GM21447 (cell line): Measurements from ENCODE around the gene AP3D1.
"Not testable (repeated sequence)": the region's sequence is repeated elsewhere in the genome, so short reads cannot be mapped to it uniquely, and the experiment has no call there.

Source experiments
- ATAC-seq: cut with Tn5 transposase; IDR thresholded peaks from one replicate; pipeline ENCODE4 v1.9.1; 2021; ENCODE audit not compliant: unreplicated experiment

Gene AP3D1

GRCh38 chr19:2157452-2157851 is 6.1 kb upstream of the AP3D1 start:
- no peak for ATAC-seq

DNA sequence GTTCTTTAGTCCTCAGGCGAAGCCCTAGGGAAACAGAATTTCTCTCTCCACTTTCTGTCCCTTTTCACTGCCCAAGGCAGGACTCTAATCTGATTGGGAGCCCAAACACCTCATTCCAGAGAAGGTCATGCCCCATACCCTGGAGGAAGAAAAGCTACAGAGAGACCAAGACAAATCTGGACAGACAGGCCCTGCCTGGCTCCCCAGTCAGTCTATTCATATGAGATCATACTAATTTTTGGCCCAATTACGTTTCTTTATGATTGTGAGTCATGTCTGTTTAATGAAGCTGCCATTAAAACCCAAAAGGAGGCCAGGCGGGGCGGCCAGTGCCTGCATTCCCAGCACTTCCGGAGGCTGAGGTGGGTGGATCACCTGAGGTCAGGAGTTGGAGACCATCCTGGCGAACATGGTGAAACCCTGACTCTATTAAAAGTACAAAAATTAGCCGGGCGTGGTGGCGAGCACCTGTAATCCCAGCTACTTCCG is 3.3 kb upstream of the AP3D1 start:
- no peak for ATAC-seq

DNA sequence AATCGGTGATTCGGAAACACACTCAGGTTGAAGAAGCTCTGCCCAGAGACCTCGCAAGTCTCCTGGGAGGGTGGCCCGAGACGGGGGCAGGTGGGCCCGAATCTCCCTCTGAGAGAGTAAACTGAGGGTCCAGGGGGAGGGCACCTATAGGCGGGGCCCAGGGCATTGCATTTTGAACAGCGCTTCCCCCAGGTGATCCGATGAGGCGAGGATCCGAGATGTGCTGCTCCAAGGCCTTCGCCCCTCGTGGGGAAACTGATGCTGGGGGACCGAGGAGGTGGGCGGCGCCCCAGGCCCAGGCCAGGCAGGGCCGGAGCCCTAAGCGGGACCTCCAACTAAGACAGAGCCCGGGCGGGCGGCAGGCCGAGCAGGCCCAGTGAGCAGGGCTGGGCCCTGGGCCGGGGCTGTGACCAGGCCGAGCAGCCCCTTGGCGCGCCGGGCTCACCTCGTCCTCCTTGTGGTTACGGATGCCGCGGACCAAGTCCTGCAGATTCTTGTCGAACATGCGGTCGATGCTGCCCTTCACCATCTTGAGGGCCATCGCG is 500 bp downstream of the AP3D1 start:
- peak; percentile 24 for ATAC-seq

GRCh38 chr19:2149980-2150793 is 1.2 kb downstream of the AP3D1 start:
- no peak for ATAC-seq

DNA sequence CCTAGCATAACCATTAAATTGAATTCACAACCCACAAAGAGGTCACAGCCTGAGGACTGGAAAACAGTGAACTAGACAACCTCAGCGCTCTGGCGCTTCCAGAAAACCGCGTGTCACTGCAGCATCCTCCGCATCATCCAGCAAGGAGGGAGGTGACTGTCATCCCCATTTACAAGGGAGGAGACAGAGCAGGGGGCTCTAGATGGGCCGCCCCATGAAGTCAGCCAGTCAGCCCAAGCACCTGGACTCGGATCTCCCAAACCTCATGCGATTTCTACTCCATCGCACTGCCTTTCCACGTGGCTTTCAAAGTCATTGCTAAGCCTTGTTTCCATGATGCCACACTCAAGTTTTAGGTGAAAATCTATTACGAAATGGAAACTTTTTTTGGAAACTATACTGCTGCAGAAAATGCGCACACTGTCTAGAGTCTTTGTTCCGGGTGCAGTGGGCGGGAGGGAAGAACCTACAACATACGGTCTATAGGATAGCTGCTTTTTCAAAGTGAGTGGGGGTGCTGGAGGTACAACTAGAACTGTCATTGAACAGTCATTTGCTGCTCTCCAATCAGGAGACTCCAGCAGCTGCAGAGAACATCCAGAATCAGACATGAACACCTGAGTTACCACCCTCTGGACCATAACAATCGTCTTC is 2.8 kb downstream of the AP3D1 start:
- ATAC-seq, result no peak

GRCh38 chr19:2145831-2146241 is 5.5 kb downstream of the AP3D1 start:
- no peak for ATAC-seq

DNA sequence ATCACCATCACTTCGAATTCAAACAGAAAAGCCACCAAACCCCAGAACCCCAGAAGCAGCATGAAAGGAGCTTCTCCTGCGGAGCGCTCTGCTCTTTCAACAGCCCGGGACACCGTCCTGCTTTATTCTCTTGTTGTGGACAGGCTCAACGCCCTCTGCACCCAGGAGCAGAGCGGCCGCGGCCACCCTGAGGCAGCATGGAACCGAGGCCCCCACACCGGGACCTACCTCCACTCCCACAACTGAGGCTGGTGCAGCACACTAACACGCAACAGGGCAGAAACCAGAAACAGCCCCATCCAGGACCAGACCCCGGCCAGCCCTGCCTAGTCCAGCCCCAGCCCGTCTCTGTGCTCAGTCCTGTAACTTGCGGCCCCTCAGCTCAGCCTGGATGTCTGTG is 7.2 kb downstream of the AP3D1 start:
- no peak for ATAC-seq

GRCh38 chr19:2142173-2142829 is 9.1 kb downstream of the AP3D1 start:
- ATAC-seq, result no peak

DNA sequence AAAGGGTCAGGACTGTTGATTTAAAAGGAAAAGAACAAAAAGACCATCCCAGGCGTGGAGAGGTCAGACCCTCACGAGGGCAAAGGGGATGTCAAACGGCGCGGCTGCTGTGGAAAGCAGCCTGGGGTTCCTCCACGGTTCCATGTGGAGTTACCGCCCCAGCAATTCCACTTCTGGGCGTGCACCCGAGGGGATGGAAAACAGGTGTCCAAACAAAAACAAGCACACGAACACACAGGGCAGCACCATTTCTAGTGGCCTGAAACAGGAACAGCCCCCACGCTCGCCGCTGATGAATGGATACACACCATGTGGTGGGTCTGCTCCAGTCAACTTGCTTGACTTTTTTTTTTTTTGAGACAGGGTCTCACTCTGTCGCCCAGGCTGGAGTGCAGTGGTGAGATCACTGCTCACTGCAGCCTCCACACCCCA is 11.2 kb downstream of the AP3D1 start:
- ATAC-seq, result no peak

DNA sequence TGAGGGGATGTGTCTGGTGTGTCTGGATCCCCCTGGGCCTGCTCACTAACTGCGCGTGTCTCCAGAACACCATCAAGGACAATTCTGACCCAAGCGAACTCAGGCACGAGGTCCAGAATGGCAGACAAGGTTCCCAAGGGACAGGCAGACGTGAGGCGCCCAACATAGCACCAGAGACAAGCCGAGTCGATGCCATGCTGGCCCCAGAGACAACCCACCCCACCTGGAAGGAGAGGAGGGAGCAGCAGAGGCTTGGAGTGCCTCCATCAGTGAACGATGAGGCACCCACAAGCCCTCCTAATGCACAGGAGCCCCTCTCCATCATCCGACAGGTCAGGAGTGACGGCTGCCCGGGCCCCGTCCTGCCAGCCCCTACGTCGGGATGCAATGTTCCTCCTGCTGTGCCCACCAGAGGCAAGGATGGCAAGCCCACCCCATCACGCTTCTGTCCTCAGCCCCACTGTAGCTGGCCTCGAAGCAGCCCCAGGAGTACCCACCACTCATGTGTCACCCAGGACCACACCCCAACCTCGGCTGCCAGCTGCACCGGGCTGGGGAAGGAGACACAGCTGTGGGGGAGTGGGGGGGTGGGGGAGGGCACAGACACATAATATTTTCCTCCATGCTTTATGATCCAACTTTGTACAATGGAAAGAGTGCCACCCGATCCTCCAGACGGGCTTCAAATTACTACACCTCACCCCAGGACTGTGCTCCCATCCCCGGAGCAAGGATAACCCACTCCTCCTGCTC is 11.8 kb downstream of the AP3D1 start:
- ATAC-seq, result no peak

- ATAC-seq, result no peak
These were observed 13.2 kb downstream of the AP3D1 start for GRCh38 chr19:2138061-2138728.

GRCh38 chr19:2136796-2137195 is 14.6 kb downstream of the AP3D1 start:
- no peak for ATAC-seq

GRCh38 chr19:2135474-2136402 is 15.6 kb downstream of the AP3D1 start:
- ATAC-seq, result no peak

- no peak for ATAC-seq
These were observed 18.5 kb downstream of the AP3D1 start for GRCh38 chr19:2132731-2133490.

DNA sequence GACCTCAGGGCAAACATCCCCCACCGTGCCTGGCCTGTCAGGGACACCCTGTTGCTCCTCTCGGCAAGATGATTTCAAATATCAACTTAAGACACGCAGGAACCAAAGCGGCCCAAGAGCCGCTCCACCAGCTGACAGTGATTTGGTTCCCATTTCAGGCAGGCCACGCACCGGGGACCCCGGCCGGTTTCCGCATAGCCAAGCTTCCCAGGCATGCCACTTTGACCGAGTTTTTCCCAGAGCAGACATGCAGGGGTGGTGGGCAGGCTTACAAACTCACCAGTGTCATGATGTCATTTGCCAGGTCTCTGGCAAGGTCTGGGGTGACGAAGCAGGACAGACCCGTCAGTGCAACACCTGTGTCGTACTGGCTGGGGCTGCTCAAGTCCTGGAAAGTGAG is 19.2 kb downstream of the AP3D1 start:
- no peak for ATAC-seq

DNA sequence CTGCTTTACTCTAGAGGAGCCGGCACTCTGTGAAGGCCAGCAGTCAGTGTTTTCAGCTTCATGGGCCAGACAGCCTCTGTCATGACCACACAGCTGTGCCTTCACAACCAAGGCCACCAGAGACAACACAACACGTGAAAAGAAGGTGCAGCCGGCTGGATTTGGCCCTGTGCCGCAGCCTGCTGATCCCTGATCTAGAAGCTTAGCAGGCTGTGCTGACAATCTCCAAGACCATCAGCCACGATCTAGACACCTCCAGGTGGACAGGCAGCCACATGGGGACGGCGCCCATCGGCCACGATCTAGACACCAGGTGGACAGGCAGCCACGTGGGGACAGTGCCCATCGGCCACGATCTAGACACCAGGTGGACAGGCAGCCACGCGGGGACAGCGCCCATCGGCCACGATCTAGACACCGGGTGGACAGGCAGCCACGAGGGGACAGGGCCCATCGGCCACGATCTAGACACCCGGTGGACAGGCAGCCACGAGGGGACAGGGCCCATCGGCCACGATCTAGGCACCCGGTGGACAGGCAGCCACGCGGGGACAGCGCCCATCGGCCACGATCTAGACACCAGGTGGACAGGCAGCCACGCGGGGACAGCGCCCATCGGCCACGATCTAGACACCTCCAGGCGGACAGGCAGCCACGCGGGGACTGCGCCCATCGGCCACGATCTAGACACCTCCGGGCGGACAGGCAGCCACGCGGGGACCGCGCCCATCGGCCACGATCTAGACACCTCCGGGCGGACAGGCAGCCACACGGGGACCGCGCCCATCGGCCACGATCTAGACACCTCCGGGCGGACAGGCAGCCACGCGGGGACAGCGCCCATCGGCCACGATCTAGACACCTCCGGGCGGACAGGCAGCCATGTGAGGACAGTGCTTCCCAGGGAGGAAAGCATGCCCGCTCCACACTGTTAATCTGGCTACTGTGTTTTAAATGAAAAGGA is 20.1 kb downstream of the AP3D1 start:
- ATAC-seq, result not testable (repeated sequence)
